NT2/D1 (cell line): ENCODE data around the gene LINC00632.
"Not testable (repeated sequence)": the region's sequence is repeated elsewhere in the genome, so short reads cannot be mapped to it uniquely, and the experiment has no call there.

Experiments used
- SUZ12 ChIP-seq: IDR thresholded peaks from 2 replicates; pipeline ENCODE4 v1.6.1; 2011; ENCODE audit not compliant: insufficient read length, insufficient read depth; ENCODE audit errors: extremely low read depth
- YY1 ChIP-seq: IDR thresholded peaks from 2 replicates; pipeline ENCODE4 v1.6.1; 2011; ENCODE audit not compliant: insufficient read length, insufficient read depth
- ZNF274 ChIP-seq: IDR thresholded peaks from 2 replicates; pipeline ENCODE4 v1.6.1; 2011; ENCODE audit warnings: mild to moderate bottlenecking, low read depth, low read length

- TF ChIP-seq ZNF274, YY1, SUZ12: not testable (repeated sequence)
Measured at GRCh38 chrX:140691596-140691995, 18.0 kb upstream of the LINC00632 start.
